ENCODE measurements around the gene GALNTL6. TPM values are rescaled to one million over a fixed set of nuclear protein-coding genes. Genes with fewer than 3 reads are reported as not detected.

Gene GALNTL6
- total RNA-seq, 1 experiment from 2014 or later, result not detected

- no peak overlapping the region for H2BK15ac ChIP-seq (ENCODE audit: low read depth, low read length)
- no peak overlapping the region for H3K9ac ChIP-seq (ENCODE audit: extremely low read depth, insufficient read length, low read length)
- no peak overlapping the region for H4K5ac ChIP-seq (ENCODE audit: insufficient read length, low read depth, low read length)
- no peak overlapping the region for H3T11ph ChIP-seq (ENCODE audit: low read length)
- no peak overlapping the region for H2BK12ac ChIP-seq (ENCODE audit: insufficient read length, low read depth, low read length)
- H2BK5ac ChIP-seq (ENCODE audit: insufficient read length, low read length), result no peak overlapping the region
- no peak for DNase-seq
- no peak overlapping the region for H3K4me2 ChIP-seq (ENCODE audit: insufficient read depth, insufficient read length, low read length)
- H3K9me3 ChIP-seq (ENCODE audit: control insufficient read depth, low read depth, low read length), result no peaks in the 10 kb centered on the region
- H3K27ac ChIP-seq (ENCODE audit: insufficient read length, low read depth, low read length), result no peak overlapping the region
- no peaks in the 10 kb centered on the region for H4K20me1 ChIP-seq (ENCODE audit: control insufficient read depth, insufficient read depth, insufficient read length)
- H3K23me2 ChIP-seq (ENCODE audit: insufficient read length, low read depth, low read length, poor library complexity, severe bottlenecking), result no peaks in the 10 kb centered on the region
- H2BK20ac ChIP-seq (ENCODE audit: low read depth, low read length, poor library complexity, severe bottlenecking), result no peak overlapping the region
- H3K27me3 ChIP-seq (ENCODE audit: insufficient read depth, low read length), result no peaks in the 10 kb centered on the region
- no peak overlapping the region for H2BK120ac ChIP-seq (ENCODE audit: low read depth, low read length, poor library complexity, severe bottlenecking)
- TF ChIP-seq, protein P1, sequence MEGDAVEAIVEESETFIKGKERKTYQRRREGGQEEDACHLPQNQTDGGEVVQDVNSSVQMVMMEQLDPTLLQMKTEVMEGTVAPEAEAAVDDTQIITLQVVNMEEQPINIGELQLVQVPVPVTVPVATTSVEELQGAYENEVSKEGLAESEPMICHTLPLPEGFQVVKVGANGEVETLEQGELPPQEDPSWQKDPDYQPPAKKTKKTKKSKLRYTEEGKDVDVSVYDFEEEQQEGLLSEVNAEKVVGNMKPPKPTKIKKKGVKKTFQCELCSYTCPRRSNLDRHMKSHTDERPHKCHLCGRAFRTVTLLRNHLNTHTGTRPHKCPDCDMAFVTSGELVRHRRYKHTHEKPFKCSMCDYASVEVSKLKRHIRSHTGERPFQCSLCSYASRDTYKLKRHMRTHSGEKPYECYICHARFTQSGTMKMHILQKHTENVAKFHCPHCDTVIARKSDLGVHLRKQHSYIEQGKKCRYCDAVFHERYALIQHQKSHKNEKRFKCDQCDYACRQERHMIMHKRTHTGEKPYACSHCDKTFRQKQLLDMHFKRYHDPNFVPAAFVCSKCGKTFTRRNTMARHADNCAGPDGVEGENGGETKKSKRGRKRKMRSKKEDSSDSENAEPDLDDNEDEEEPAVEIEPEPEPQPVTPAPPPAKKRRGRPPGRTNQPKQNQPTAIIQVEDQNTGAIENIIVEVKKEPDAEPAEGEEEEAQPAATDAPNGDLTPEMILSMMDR (conservative IDR thresholded peaks at IDR 0.05), result no peak
- no peaks in the 10 kb centered on the region; the same call in 1 of the 2 replicates for H3K27me3 Mint-ChIP-seq (ENCODE audit: low read depth)
- no peaks in the 10 kb centered on the region for H3K36me3 Mint-ChIP-seq (ENCODE audit: insufficient read depth in 1 of 3, low read depth in 3 of 3)
- no peaks in the 10 kb centered on the region; a peak in 1 of 5 replicates for H3K9me3 Mint-ChIP-seq
- H3K27ac Mint-ChIP-seq, result no peak overlapping the region
- H3K4ac ChIP-seq (ENCODE audit: low read depth, low read length), result no peak overlapping the region
- H3K23ac ChIP-seq (ENCODE audit: insufficient read length, low read depth, low read length), result no peak overlapping the region
- H2AK5ac ChIP-seq (ENCODE audit: insufficient read length, low read length), result no peak overlapping the region
- no peaks in the 10 kb centered on the region; the same call in 1 of the 2 replicates for H3K4me1 ChIP-seq (ENCODE audit: insufficient read depth, low read length)
- no peaks in the 10 kb centered on the region for H3K79me1 ChIP-seq (ENCODE audit: insufficient read depth, low read depth, low read length, poor library complexity, severe bottlenecking)
- no peaks in the 10 kb centered on the region for H3K79me2 ChIP-seq (ENCODE audit: insufficient read depth, low read length)
- no peak overlapping the region for H3K14ac ChIP-seq (ENCODE audit: insufficient read depth, low read length)
- no peak overlapping the region for H4K91ac ChIP-seq (ENCODE audit: insufficient read length, low read depth, low read length)
- H2AFZ ChIP-seq (ENCODE audit: low read length), result no peak overlapping the region
- no peak overlapping the region for H3K4me3 Mint-ChIP-seq
- H3K56ac ChIP-seq (ENCODE audit: insufficient read length, low read depth, low read length), result no peak overlapping the region
- H3K4me1 Mint-ChIP-seq, result peaks cover 5 to 8% of the 10 kb centered on the region in 2 experiments
- no peak overlapping the region for H4K8ac ChIP-seq (replicated peaks; ENCODE audit: insufficient read length, low read depth, low read length)
- H3K18ac ChIP-seq (ENCODE audit: insufficient read length, low read depth, low read length), result no peak overlapping the region
Measured at GRCh38 chr4:172997856-172998255, 1184.7 kb downstream of the GALNTL6 start.
